HG03103 (cell line): Measurements from ENCODE around the gene PLPPR3.
"Not testable (repeated sequence)": the region's sequence is repeated elsewhere in the genome, so short reads cannot be mapped to it uniquely, and the experiment has no call there.

Experiments used
- ATAC-seq: cut with Tn5 transposase; IDR thresholded peaks from one replicate; pipeline ENCODE4 v1.9.1; 2021; ENCODE audit warnings: low read depth; ENCODE audit not compliant: unreplicated experiment

The PLPPR3 gene

GRCh38 chr19:829129-829758, 7.5 kb upstream of the PLPPR3 start:
- ATAC-seq = no peak

- no peak for ATAC-seq
Observed at GRCh38 chr19:827710-828321, 6.1 kb upstream of the PLPPR3 start, which contains the start of gene AZU1. TSS of gene AZU1 (plus strand) at chr19:827837. CDS start at chr19:827847, 10 bp downstream.

- ATAC-seq = no peak
Observed at GRCh38 chr19:827314-827709, 5.6 kb upstream of the PLPPR3 start.

GRCh38 chr19:825897-826644, 4.3 kb upstream of the PLPPR3 start:
- no peak for ATAC-seq

- no peak for ATAC-seq
Observed at GRCh38 chr19:824885-825284, 3.1 kb upstream of the PLPPR3 start.

GRCh38 chr19:823565-824121, 1.9 kb upstream of the PLPPR3 start:
- ATAC-seq = no peak

GRCh38 chr19:821231-821824, 427 bp downstream of the PLPPR3 start:
- no peak for ATAC-seq

DNA sequence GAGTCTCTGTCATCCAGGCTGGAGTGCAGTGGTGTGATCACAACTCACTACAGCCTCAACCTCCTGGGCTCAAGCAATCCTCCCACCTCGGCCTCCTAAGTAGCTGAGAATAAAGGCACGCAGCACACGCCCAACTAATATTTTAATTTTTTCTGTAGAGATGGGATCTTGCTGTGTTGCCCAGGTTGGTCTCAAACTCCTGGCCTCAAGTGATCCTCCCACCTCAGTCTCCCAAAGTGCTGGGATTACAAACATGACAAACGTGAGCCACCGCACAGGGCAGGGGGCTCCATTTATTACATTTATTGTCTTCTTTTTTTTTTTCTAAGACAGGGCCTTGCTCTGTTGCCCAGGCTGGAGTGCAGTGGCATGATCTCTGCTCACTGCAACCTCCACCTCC, 1.5 kb downstream of the PLPPR3 start:
- not testable (repeated sequence) for ATAC-seq

- ATAC-seq = no peak
Observed at GRCh38 chr19:816500-816857, 5.3 kb downstream of the PLPPR3 start.

- ATAC-seq = no peak
Observed at GRCh38 chr19:815775-816499, 5.8 kb downstream of the PLPPR3 start.

DNA sequence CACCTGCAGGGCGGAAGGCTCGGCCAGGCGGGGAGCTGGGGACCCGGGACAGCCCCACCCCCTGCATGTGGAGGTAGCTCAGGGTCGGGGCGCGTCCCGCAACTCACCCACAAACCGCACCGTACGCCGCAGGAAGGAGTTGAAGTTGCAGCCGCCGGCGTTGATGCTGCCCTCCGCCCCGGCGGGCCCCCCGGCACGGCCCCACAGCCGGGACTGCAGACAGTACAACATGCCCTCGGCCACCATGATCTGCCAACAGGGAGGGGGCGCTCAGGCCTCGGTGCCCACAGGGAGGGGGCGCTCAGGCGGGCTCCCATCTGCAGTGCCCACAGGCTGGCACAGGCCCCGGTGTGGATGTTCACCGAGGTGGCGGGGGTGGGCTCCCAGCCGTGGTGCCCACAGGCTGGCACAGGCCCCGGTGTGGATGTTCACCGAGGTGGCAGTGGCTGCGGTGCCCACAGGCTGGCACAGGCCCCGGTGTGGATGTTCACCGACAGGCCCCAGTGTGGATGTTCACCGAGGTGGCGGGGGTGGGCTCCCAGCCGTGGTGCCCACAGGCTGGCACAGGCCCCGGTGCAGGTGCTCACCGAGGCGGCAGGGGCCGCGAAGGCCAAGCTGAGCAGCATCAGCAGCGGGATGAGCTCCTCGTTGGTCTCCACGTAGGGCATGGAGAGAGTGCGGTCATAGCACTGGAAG, 6.5 kb downstream of the PLPPR3 start:
- no peak for ATAC-seq

DNA sequence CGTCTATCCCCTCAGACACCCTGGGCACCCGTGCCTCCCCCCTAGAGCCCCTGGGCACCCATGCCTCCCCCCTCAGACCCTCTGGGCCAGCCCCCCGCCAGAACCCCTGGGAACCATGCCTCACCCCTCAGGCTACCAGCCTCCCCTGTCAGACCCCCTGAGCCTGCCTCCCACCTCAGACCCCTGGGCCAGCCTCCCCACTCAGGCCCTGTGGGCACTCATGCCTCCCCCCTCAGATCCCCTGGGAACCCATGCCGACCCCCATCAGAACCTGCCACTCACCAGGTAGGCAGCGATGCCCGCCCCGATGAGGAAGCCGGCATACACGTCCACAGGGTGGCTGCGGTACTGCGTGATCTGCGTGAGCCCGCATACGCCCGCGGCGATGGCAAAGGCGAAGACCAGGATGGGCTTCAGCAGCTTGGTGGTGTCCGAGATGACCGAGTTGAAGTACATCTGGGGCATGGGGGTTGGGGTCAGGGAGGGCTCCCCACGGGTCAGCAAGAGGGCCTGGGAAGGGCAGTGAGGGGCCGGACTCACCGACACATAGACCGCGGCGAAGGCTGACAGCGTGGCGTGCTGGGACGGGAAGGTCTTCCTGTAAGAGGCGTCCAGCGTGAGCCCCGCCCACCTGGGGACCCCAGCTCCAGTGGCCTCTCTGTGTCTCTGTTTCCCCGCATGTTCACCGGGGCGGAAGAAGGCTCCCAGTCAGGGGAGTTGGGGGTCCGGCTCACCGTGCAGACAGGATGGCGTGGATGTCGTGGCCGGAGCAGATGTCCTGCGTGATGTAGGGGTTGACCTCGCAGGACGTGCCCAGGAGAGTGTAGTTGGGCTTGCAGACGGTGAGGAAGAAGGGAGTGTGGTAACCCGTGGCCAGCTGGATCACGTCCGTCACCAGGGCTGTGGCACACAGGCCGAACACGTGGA, 7.3 kb downstream of the PLPPR3 start:
- no peak for ATAC-seq

DNA sequence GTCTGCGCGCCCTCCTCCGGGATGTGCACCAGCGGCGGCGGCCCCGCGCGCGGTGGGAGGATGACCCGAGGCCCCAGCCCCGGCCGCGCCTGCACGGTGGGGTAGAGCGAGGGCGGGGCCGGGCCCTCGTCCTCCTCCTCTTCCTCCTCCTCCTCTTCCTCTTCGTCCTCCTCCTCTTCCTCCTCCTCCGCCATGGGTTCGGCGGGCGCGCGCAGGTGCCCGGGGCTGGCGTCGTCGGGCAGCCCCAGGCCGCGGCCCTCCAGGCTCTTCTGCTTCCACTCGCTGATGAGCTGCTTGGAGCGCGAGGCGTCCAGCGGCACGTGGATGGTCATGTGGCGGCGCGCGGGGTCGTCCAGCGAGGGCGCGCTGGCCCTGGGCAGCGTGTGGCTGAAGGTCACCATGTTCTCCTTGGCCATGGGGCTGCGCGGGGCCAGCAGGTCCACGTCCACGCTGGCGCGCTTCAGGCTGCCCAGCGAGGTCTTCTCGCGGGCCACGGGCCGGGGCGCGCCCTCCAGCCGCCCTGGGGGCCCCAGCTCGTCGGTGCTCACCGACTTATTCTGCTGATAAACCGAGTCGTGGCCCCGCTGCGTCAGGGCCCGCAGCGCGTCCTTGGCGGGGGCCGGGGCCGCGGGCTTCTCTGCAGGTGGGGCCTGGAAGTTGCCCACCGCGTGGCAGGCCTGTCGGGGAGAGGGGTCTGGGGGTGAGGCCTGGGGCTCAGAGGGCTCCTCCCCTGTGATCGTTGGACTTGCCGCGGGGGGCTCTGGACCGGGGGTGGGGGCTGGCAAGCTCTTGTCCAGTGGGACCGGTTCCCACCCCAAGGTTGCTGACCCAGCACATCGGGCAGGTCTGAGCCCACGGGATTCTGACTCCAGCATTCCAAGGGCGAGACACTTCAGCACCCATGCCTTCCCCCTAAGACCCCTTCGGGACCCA, 8.3 kb downstream of the PLPPR3 start:
- ATAC-seq = no peak

- no peak for ATAC-seq
Observed at GRCh38 chr19:812747-813218, 9.0 kb downstream of the PLPPR3 start.

- ATAC-seq = no peak
Observed at GRCh38 chr19:812049-812746, 9.6 kb downstream of the PLPPR3 start.

GRCh38 chr19:811506-812048, 10.2 kb downstream of the PLPPR3 start:
- no peak for ATAC-seq
